GM23338 (cell line): ENCODE results near the gene RGL2. TPM values are rescaled to one million over a fixed set of nuclear protein-coding genes. Genes with fewer than 3 reads are reported as not detected.

Experiments
- CREB1 ChIP-seq: fragments of 250-450 bp; sonication (Bioruptor Pico); IDR thresholded peaks from 2 replicates; pipeline ENCODE4 v1.5.0; 2020; ENCODE audit warnings: low read depth, mild to moderate bottlenecking, moderate library complexity
- microRNA-seq: library from miRNA; unstranded; fragments of <30 nt; microRNA quantifications from one replicate; pipeline ENCODE4, GENCODE V29; 2017
- polyA plus RNA-seq: library from polyadenylated mRNA; unstranded; fragments of >200 nt; fragmentation: Nextera tagmentation; extraction: Ambion mirVana; gene quantifications from 2 replicates; pipeline ENCODE4 v1.2.1, GENCODE V29; 2016
- total RNA-seq: library from RNA; depleted of rRNA; stranded (reverse); fragments of >200 nt; shearing (Covaris generic); gene quantifications from 2 replicates; pipeline ENCODE4 v1.2.3, GENCODE V29; 2014; rRNA removed
- TF ChIP-seq, protein P1 (sequence below): IDR thresholded peaks from one replicate; pipeline ENCODE4 v1.6.1; 2018; ENCODE audit warnings: antibody characterized with exemption; ENCODE audit not compliant: unreplicated experiment

RGL2 gene
- total and polyA plus RNA-seq, 2 experiments from 2014 or later = 28.0 to 52.2 TPM

DNA sequence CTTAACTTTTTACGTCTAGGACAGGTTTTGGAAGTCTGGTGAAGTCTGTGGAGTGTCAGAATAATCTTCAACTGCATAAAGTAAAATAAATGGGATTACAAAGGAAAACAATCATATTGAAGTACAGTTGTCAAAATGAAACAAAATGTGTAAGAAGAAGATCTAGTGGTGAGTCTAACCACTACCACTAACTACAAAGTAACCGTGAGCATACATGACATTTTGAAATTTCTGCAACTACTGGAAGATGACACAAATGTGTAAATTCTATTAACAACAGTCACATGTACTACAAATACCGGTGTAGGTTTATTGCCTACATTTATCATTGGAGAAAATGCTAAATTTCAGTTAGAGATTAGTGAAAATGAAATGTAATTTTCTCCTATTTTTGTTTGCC, 56.8 kb downstream of the RGL2 start (continued):
- TF ChIP-seq, protein P1, sequence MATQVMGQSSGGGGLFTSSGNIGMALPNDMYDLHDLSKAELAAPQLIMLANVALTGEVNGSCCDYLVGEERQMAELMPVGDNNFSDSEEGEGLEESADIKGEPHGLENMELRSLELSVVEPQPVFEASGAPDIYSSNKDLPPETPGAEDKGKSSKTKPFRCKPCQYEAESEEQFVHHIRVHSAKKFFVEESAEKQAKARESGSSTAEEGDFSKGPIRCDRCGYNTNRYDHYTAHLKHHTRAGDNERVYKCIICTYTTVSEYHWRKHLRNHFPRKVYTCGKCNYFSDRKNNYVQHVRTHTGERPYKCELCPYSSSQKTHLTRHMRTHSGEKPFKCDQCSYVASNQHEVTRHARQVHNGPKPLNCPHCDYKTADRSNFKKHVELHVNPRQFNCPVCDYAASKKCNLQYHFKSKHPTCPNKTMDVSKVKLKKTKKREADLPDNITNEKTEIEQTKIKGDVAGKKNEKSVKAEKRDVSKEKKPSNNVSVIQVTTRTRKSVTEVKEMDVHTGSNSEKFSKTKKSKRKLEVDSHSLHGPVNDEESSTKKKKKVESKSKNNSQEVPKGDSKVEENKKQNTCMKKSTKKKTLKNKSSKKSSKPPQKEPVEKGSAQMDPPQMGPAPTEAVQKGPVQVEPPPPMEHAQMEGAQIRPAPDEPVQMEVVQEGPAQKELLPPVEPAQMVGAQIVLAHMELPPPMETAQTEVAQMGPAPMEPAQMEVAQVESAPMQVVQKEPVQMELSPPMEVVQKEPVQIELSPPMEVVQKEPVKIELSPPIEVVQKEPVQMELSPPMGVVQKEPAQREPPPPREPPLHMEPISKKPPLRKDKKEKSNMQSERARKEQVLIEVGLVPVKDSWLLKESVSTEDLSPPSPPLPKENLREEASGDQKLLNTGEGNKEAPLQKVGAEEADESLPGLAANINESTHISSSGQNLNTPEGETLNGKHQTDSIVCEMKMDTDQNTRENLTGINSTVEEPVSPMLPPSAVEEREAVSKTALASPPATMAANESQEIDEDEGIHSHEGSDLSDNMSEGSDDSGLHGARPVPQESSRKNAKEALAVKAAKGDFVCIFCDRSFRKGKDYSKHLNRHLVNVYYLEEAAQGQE = no peak
- no peak for TF ChIP-seq CREB1 (CRISPR knock-in tag)

Small RNAs within 50 kb of the gene (microRNA-seq; reads per million reads assigned to microRNA genes)
- not detected for gene MIR6834
- not detected for gene MIR6873

Other genes with a start within 250 kb of the RGL2 start
- 6.6 and 6.9 TPM in 2 replicates for gene HLA-DPA1, start 225.3 kb downstream of the RGL2 start, total RNA-seq
- 3.9 and 4.1 TPM in 2 replicates for gene HLA-DPA1, start 225.3 kb downstream of the RGL2 start, polyA plus RNA-seq
- 32.1 and 37.6 TPM in 2 replicates for gene HLA-DPB1, start 223.0 kb downstream of the RGL2 start, total RNA-seq
- 19.8 and 22.0 TPM in 2 replicates for gene HLA-DPB1, start 223.0 kb downstream of the RGL2 start, polyA plus RNA-seq
- gene COL11A2, start 106.5 kb downstream of the RGL2 start, total RNA-seq = 1.3 and 2.7 TPM in 2 replicates
- gene COL11A2, start 106.5 kb downstream of the RGL2 start, polyA plus RNA-seq = 1.6 and 2.2 TPM in 2 replicates
- gene RXRB, start 98.3 kb downstream of the RGL2 start, total RNA-seq = 11.3 and 11.6 TPM in 2 replicates
- gene RXRB, start 98.3 kb downstream of the RGL2 start, polyA plus RNA-seq = 6.7 and 6.9 TPM in 2 replicates
- gene SLC39A7, start 98.1 kb downstream of the RGL2 start, total RNA-seq = 75.9 and 79.9 TPM in 2 replicates
- gene SLC39A7, start 98.1 kb downstream of the RGL2 start, polyA plus RNA-seq = 9.0 and 9.2 TPM in 2 replicates
- gene HSD17B8, start 94.3 kb downstream of the RGL2 start, total RNA-seq = 8.9 and 16.0 TPM in 2 replicates
- 4.3 and 5.6 TPM in 2 replicates for gene HSD17B8, start 94.3 kb downstream of the RGL2 start, polyA plus RNA-seq
- gene RING1, start 90.4 kb downstream of the RGL2 start, total RNA-seq = 8.0 and 16.0 TPM in 2 replicates
- gene RING1, start 90.4 kb downstream of the RGL2 start, polyA plus RNA-seq = 6.4 and 8.3 TPM in 2 replicates
- gene VPS52, start 27.1 kb downstream of the RGL2 start, total RNA-seq = 25.0 and 31.1 TPM in 2 replicates
- 20.6 and 27.9 TPM in 2 replicates for gene VPS52, start 27.1 kb downstream of the RGL2 start, polyA plus RNA-seq
- 2,133 and 2,664 TPM in 2 replicates for gene RPS18, start 26.9 kb downstream of the RGL2 start, total RNA-seq
- 4,776 and 5,223 TPM in 2 replicates for gene RPS18, start 26.9 kb downstream of the RGL2 start, polyA plus RNA-seq
- 1.0 and 2.3 TPM in 2 replicates for gene B3GALT4, start 21.8 kb downstream of the RGL2 start, total RNA-seq
- 1.3 and 1.8 TPM in 2 replicates for gene B3GALT4, start 21.8 kb downstream of the RGL2 start, polyA plus RNA-seq
- 104 and 106 TPM in 2 replicates for gene WDR46, start 9.7 kb downstream of the RGL2 start, total RNA-seq
- 63.9 and 71.4 TPM in 2 replicates for gene WDR46, start 9.7 kb downstream of the RGL2 start, polyA plus RNA-seq
- 62.2 and 80.4 TPM in 2 replicates for gene PFDN6, start 9.3 kb downstream of the RGL2 start, total RNA-seq
- gene PFDN6, start 9.3 kb downstream of the RGL2 start, polyA plus RNA-seq = 54.0 and 56.1 TPM in 2 replicates
- gene TAPBP, start 15.1 kb upstream of the RGL2 start, total RNA-seq = 29.1 and 37.5 TPM in 2 replicates
- gene TAPBP, start 15.1 kb upstream of the RGL2 start, polyA plus RNA-seq = 18.1 and 19.9 TPM in 2 replicates
- 7.7 and 8.8 TPM in 2 replicates for gene ZBTB22, start 18.8 kb upstream of the RGL2 start, total RNA-seq
- gene ZBTB22, start 18.8 kb upstream of the RGL2 start, polyA plus RNA-seq = 1.9 and 3.9 TPM in 2 replicates
- 73.2 and 107 TPM in 2 replicates for gene DAXX, start 24.0 kb upstream of the RGL2 start, total RNA-seq
- gene DAXX, start 24.0 kb upstream of the RGL2 start, polyA plus RNA-seq = 67.4 and 71.0 TPM in 2 replicates
- 61.7 and 64.4 TPM in 2 replicates for gene KIFC1, start 92.9 kb upstream of the RGL2 start, total RNA-seq
- 10.1 and 10.3 TPM in 2 replicates for gene KIFC1, start 92.9 kb upstream of the RGL2 start, polyA plus RNA-seq
- 33.2 and 46.7 TPM in 2 replicates for gene PHF1, start 112.1 kb upstream of the RGL2 start, total RNA-seq
- gene PHF1, start 112.1 kb upstream of the RGL2 start, polyA plus RNA-seq = 29.4 and 31.4 TPM in 2 replicates
- 193 and 207 TPM in 2 replicates for gene CUTA, start 119.2 kb upstream of the RGL2 start, total RNA-seq
- 421 and 426 TPM in 2 replicates for gene CUTA, start 119.2 kb upstream of the RGL2 start, polyA plus RNA-seq
- gene SYNGAP1, start 121.1 kb upstream of the RGL2 start, total RNA-seq = 36.9 and 45.0 TPM in 2 replicates
- 12.9 and 13.9 TPM in 2 replicates for gene SYNGAP1, start 121.1 kb upstream of the RGL2 start, polyA plus RNA-seq
- gene ZBTB9, start 155.6 kb upstream of the RGL2 start, total RNA-seq = 17.9 and 25.2 TPM in 2 replicates
- gene ZBTB9, start 155.6 kb upstream of the RGL2 start, polyA plus RNA-seq = 13.5 and 13.6 TPM in 2 replicates